D721Med (cell line): Measurements from ENCODE around the gene SLC6A17.

ENCODE experiments used
- DNase-seq: peaks from one replicate; pipeline ENCODE4 v3.0.0; 2011; ENCODE audit warnings: low spot score; ENCODE audit not compliant: insufficient read length
- FAIRE-seq: peaks from 2 replicates; lab custom pipeline; 2011; peaks lifted over from hg19 to GRCh38; lab: Jason Lieb, UNC
- CTCF ChIP-seq: IDR thresholded peaks from 2 replicates; pipeline ENCODE4 v1.5.1; 2012; ENCODE audit warnings: mild to moderate bottlenecking, control low read depth; ENCODE audit not compliant: insufficient read depth; ENCODE audit errors: missing control alignments

SLC6A17 gene

GRCh38 chr1:110207831-110208230, 57.5 kb downstream of the SLC6A17 start:
- no peak for FAIRE-seq
- peak; percentile 63 for DNase-seq
- TF ChIP-seq CTCF = peak; percentile 87

- DNase-seq = no peak
- TF ChIP-seq CTCF = no peak
- FAIRE-seq = no peak
Observed at GRCh38 chr1:110208916-110209645, 58.8 kb downstream of the SLC6A17 start.

GRCh38 chr1:110209715-110210603, 59.7 kb downstream of the SLC6A17 start, which contains the start of gene KCNC4:
TSS of gene KCNC4 (plus strand) at chr1:110210314. CDS start at chr1:110211500, 1,186 bp downstream.
- no peak for FAIRE-seq
- TF ChIP-seq CTCF = no peak
- peak; percentile 70 for DNase-seq

DNA sequence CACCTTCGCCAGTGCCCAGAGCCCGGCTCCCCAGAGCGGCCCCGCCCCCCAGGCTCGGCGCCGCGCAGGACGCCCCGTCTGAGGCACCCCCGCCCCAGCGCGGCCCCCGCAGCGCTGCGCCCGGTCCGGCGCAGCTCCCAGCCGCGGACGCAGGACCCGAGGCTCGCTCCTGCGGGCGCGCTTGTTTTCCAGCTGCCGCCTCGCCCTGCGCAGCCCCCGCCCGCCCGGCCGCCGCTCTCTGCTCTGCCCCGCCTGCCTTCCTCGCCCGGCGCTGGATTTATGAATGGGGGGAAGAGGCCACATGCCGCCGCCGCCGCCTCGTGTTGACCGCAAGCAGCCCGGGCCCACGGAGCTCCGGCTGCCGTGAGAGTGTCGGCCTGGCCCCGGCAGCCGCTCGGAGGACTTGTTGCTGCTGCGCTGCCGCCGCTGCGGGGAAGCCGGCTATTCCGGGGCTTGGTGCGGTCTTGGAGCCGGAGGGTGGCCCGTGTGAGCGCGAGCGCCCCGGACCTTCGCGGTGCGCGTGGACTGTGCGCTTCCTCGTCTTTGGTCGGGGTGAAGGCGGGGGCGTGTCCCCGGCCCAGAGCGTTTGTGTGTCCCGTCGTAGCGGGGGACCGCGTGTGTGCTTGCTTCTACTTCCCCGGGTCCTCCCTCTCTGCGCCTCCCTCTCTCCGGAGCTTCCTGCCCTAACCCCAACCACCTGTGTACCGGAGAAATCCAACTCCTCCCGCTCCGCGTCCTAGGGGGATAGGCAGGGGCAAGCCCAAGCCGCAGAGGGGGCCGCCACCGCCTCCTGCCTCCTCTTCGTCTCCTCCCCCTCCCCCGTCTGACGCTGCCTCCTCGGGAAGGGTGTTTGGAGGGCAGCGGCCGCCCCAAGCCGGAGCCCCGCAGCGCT, 60.6 kb downstream of the SLC6A17 start:
- no peak for DNase-seq
- TF ChIP-seq CTCF = no peak
- no peak for FAIRE-seq

- FAIRE-seq (no peak), DNase-seq (no peak)
- TF ChIP-seq CTCF = no peak
Observed at GRCh38 chr1:110211496-110212168, 61.3 kb downstream of the SLC6A17 start.
